Neural crest cell (in vitro differentiated cells): ENCODE measurements around the gene SCGB3A1. TPM values are rescaled to one million over a fixed set of nuclear protein-coding genes. Genes with fewer than 3 reads are reported as not detected.

Source experiments
- DNase-seq: peaks from one replicate; pipeline ENCODE4 v3.0.0; 2021; ENCODE audit warnings: low read depth, mixed read lengths, low spot score
- H3K27ac Mint-ChIP-seq: one replicate; pipeline ENCODE4 v1.8.0; 2021; ENCODE audit warnings: mild to moderate bottlenecking, mixed read lengths; ENCODE audit not compliant: unreplicated experiment
- H3K27me3 Mint-ChIP-seq: 2 replicates; pipeline ENCODE4 v1.8.0; 2021; ENCODE audit warnings: low read depth, mild to moderate bottlenecking, mixed read lengths
- H3K36me3 Mint-ChIP-seq: 2 replicates; pipeline ENCODE4 v1.8.0; 2021; ENCODE audit warnings: low read depth, mild to moderate bottlenecking, mixed read lengths
- H3K4me1 Mint-ChIP-seq: 2 replicates; pipeline ENCODE4 v1.8.0; 2021; ENCODE audit warnings: mixed read lengths
- H3K4me3 Mint-ChIP-seq: one replicate; pipeline ENCODE4 v1.8.0; 2021; ENCODE audit warnings: mild to moderate bottlenecking, mixed read lengths
- H3K9me3 Mint-ChIP-seq: 2 replicates; pipeline ENCODE4 v1.8.0; 2021; ENCODE audit warnings: mixed read lengths
- total RNA-seq: library from RNA; stranded (reverse); gene quantifications from 2 replicates; pipeline ENCODE4 v1.2.1, GENCODE V29; 2021
- TF ChIP-seq, protein P1 (sequence below): fragments of 200-600 bp; sonication (generic); conservative IDR thresholded peaks from 2 replicates; pipeline ENCODE4 v1.5.0; 2021; ENCODE audit warnings: antibody characterized with exemption, mild to moderate bottlenecking

The SCGB3A1 gene
- total RNA-seq, 1 donor from 2014 or later: not detected

GRCh38 chr5:180606215-180606785 lies 15.0 kb upstream of the SCGB3A1 start:
- H3K9me3 Mint-ChIP-seq: no peaks in the 10 kb centered on the region

DNA sequence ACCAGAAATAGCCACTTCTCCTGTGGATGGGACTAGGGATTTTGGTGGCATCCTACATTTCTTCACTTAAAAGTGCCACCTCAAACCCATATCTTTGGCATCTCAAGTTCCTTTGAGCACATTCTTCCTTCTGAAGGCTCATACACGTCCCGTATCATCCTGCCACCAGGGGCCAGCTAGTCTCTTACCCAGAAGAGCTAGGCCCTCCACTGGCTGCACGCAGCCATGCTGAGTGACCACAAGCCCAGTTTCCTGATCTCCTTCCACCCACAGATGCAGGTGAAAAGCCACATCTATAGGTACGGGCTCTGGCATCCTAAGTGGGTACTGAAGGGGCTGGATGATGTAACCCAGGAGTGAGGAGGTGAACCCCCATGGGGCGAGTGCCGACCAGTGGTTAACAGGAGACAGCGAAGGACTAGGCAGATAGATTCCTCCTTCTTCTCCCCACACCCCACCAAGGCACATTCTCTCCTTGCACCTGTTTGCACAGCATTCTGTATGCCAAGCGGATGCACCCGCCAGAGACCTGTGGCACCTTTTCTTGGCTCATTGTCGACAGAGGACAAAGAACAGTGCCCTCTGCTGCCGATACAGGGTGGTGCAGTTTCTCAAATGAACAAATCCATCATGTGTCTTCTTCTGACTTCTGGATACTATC lies 14.4 kb upstream of the SCGB3A1 start:
- TF ChIP-seq, protein P1, sequence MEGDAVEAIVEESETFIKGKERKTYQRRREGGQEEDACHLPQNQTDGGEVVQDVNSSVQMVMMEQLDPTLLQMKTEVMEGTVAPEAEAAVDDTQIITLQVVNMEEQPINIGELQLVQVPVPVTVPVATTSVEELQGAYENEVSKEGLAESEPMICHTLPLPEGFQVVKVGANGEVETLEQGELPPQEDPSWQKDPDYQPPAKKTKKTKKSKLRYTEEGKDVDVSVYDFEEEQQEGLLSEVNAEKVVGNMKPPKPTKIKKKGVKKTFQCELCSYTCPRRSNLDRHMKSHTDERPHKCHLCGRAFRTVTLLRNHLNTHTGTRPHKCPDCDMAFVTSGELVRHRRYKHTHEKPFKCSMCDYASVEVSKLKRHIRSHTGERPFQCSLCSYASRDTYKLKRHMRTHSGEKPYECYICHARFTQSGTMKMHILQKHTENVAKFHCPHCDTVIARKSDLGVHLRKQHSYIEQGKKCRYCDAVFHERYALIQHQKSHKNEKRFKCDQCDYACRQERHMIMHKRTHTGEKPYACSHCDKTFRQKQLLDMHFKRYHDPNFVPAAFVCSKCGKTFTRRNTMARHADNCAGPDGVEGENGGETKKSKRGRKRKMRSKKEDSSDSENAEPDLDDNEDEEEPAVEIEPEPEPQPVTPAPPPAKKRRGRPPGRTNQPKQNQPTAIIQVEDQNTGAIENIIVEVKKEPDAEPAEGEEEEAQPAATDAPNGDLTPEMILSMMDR: peak; percentile 72
- no peaks in the 10 kb centered on the region for H3K27me3 Mint-ChIP-seq
- H3K4me3 Mint-ChIP-seq: no peak overlapping the region
- H3K4me1 Mint-ChIP-seq: peaks cover 11% of the 10 kb centered on the region
- no peaks in the 10 kb centered on the region for H3K9me3 Mint-ChIP-seq
- H3K27ac Mint-ChIP-seq: no peak overlapping the region
- peak; percentile 57 for DNase-seq
- H3K36me3 Mint-ChIP-seq: no peaks in the 10 kb centered on the region

More at GRCh38 chr5:180606215-180606785, 15.0 kb upstream of the SCGB3A1 start:
- H3K4me1 Mint-ChIP-seq: peaks cover 11% of the 10 kb centered on the region
- TF ChIP-seq, protein P1: no peak
- no peaks in the 10 kb centered on the region for H3K27me3 Mint-ChIP-seq
- no peak for DNase-seq
- H3K4me3 Mint-ChIP-seq: no peak overlapping the region
- H3K36me3 Mint-ChIP-seq: no peaks in the 10 kb centered on the region
- no peak overlapping the region for H3K27ac Mint-ChIP-seq

GRCh38 chr5:180604271-180604670 lies 13.0 kb upstream of the SCGB3A1 start:
- no peak for DNase-seq
- Mint-ChIP-seq H3K27me3 (no peaks in the 10 kb centered on the region), H3K4me3 (no peak overlapping the region), H3K9me3 (no peaks in the 10 kb centered on the region), H3K36me3 (no peaks in the 10 kb centered on the region), H3K27ac (no peak overlapping the region), H3K4me1 (peaks cover 11% of the 10 kb centered on the region)
- TF ChIP-seq, protein P1: no peak

DNA sequence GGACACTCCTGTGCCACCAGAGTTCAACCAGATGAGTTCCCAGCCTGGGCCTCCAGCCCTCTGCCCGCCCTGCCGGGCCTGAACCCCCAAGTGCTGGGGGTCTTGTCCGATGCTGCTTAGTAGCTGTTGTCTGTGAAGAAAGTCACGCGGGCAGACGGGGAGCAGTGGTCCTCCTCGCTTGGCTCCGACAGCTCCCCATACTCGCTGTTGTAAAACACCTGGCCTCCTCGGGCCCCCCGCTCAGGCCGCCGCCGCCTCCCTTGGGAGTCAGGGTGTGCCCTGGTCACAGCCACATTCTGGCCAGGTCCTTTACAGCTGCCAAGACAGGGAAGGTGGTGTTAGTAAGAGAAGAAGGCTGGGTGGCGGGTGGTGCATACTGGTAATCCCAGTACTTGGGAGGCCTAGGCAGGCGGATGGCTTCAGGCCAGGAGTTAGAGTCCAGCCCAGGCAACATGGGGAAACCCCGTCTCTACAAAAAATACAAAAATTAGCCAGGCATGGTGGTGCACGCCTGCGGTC lies 11.8 kb upstream of the SCGB3A1 start:
- H3K9me3 Mint-ChIP-seq: no peaks in the 10 kb centered on the region
- no peak overlapping the region for H3K27ac Mint-ChIP-seq
- no peaks in the 10 kb centered on the region for H3K27me3 Mint-ChIP-seq
- peaks cover 10% of the 10 kb centered on the region for H3K4me1 Mint-ChIP-seq
- H3K4me3 Mint-ChIP-seq: no peak overlapping the region
- DNase-seq: no peak
- H3K36me3 Mint-ChIP-seq: no peaks in the 10 kb centered on the region
- TF ChIP-seq, protein P1: no peak

GRCh38 chr5:180602481-180603075 lies 11.3 kb upstream of the SCGB3A1 start:
- Mint-ChIP-seq H3K27ac (no peak overlapping the region), H3K9me3 (no peaks in the 10 kb centered on the region), H3K4me1 (peaks cover 8% of the 10 kb centered on the region), H3K36me3 (no peaks in the 10 kb centered on the region), H3K4me3 (no peak overlapping the region), H3K27me3 (no peaks in the 10 kb centered on the region)
- no peak for DNase-seq
- TF ChIP-seq, protein P1: no peak
